ENCODE data around the gene SEPTIN8.

GRCh38 chr5:132734687-132735086 lies 42.4 kb downstream of the SEPTIN8 start:
- TF ChIP-seq EZH2 (IDR thresholded peaks at IDR 0.05; ENCODE audit: insufficient read depth, poor library complexity, severe bottlenecking) (no peak), EZH2phosphoT487 (IDR thresholded peaks at IDR 0.05; ENCODE audit: insufficient read depth, low read depth) (no peak)

Measured in GM23248 (cell line).